Stimulated activated CD4-positive, alpha-beta T cell treated with anti-CD3 and anti-CD28 coated beads, TNF-alpha, amount 100 ng/mL, for 48 hours (primary cell): ENCODE results near the gene SLFN5.
"Not testable (repeated sequence)": the region's sequence is repeated elsewhere in the genome, so short reads cannot be mapped to it uniquely, and the experiment has no call there.

Experiments
- DNase-seq, 3 donors: peaks; one replicate each; pipeline ENCODE4 v3.0.0-alpha.2; 2020; ENCODE audit warnings: low read depth in 3 of 3

Gene SLFN5

GRCh38 chr17:35242158-35242804, 591 bp upstream of the SLFN5 start:
- peak; percentile 72 to 86 (median 72) for DNase-seq

DNA sequence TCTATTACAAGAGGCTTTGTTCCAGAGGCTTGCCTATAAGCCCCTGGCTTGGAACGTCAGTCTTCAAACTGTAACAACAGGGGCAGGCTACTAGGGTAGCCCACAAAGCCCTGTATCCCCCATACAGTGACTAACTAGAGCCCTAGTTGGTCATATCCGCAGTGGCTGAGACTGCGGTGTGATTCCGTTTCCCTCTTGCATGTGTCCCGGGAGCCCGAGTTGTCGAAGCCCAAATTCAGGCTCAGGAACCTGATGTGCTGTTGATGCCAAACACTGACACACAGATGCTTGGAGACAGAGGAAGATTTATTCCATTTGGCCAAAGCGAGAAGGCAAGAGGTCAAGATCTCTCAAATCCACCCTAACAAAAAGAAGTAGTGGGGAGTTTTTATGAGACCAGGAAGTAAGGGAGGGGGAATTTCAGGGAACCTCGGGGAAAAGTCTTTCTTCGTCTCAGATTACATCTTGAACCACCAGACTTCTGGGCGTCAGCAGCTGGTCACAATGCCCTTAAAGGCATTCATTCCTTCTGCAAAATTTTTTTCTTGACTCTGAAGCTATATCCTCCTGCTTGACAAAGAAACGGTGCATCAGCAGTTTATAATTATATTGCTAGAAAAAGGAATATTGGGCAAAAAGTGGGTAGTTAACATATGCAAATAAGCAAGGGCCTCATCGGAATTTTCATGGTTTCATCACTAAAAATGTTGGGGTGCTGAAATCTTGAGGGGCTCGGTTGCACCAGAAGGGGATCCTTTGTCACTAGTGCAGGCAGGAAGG, 879 bp downstream of the SLFN5 start:
- peak in 2 of 3 donors; percentile 39 to 44 for DNase-seq

DNA sequence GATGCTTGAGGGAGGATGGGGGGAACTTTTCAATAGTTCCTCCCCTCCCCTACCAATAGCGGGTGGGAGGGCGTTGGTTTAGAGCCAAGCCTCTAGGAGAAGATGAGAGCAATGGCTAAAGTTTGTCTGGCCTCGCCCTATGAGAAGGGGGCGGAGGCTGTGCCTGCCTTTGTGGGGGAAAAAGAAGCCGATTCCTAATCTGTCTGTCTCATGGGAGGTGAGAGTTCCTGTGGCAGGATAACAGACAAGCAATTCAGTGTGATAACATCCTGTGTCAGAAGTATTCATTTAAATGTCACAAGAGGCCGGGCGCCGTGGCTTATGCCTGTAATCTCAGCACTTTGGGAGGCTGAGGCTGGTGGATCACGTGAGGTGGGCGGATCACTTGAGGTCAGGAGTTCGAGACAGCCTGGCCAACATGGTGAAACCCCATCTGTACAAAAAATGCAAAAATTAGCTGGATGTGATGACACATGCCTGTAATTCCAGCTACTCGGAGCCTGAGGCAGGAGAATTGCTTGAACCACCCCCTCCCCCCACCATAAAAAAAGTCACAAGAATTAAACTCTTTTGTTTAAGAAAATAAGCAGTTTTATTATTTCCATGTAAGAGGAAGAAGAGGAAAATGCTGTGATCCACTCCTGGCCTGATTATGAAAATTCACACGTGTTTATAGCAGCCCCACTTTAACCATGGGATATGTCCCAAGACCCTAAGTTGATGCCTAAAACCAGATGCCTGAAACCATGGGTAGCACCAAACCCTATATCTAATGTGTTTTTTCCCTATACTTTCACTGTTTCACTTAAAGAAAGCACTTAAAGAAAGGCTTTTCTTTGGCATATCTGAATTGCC, 1.7 kb downstream of the SLFN5 start:
- peak; percentile 80 to 89 (median 82) for DNase-seq

GRCh38 chr17:35245196-35245486, 2.3 kb downstream of the SLFN5 start:
- no peak for DNase-seq

DNA sequence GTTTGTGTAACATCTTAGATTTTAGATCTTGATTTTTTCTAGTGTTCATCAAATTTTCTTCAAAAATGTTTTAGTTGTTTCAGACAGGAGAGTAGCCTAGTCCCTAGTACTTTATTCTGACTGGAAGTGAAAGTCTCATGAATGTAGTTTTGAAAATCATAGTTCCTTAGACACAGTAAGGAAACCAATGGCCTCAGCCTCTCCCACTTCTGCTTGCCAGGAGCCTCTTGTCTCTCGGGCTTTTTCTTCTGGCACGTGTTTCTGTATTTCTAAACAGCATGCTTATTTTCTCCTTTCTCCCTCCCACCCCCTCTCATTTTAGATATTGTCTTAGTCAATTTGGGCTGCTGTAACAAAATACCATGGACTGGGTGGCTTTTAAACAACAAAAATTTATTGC, 9.8 kb downstream of the SLFN5 start:
- no peak for DNase-seq

DNA sequence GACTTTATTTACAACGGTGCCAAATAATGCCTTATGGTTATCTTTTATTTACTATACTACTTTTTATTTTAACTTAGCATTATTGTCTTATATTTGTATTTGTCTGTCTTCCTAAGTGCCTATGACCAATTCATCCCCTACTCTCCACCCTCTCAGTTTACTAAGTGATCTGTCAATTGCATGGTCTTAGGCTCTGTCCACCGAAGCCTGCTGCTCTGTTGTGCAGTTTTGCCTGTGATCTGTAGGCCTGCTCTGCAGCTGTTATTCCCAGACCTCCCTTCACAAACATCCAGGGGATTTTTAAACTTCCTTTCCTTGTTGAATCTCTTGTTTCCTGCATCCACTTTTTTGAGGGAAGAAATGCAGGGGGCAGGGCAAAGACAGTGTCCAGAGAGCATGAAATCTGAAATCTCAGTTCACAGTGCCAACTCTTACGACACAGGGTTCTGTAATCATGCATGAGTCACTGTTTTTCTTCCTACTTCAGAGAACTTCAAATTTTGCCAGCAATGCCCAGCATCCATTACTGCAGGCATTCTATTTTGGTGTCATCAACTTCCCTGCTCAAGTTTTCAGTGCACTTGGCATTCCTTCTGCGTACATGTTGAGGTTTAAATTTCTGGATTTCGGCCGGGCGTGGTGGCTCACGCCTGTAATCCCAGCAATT, 11.4 kb downstream of the SLFN5 start:
- no peak for DNase-seq

DNA sequence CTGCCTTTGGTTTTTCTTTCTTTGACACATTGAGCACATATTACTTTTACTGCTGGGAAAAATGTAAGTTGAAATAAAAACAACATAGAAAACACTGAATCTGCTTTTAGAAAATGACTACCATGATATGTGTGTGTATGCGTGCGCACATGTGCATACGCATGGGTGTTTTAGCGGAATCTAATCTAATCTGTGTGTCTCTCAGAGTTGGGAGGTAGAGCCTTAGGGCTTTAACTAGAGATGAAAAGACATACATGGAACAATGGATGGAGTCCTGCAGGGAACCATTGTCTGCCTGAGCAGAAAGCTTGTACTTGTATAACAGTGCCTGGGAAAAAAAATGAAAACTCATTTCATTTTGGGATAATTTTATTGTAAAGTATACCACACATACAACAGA, 12.4 kb downstream of the SLFN5 start:
- no peak for DNase-seq

- DNase-seq, result no peak
These were observed 13.8 kb downstream of the SLFN5 start for GRCh38 chr17:35256629-35257028.

GRCh38 chr17:35257208-35257659, 14.4 kb downstream of the SLFN5 start:
- no peak for DNase-seq

GRCh38 chr17:35259001-35259400, 16.1 kb downstream of the SLFN5 start:
- no peak for DNase-seq

DNA sequence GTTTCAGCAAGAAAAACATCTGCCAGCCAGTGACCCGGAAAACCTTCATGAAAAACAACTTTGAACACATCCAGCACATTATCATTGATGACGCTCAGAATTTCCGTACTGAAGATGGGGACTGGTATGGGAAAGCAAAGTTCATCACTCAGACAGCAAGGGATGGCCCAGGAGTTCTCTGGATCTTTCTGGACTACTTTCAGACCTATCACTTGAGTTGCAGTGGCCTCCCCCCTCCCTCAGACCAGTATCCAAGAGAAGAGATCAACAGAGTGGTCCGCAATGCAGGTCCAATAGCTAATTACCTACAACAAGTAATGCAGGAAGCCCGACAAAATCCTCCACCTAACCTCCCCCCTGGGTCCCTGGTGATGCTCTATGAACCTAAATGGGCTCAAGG, 22.2 kb downstream of the SLFN5 start:
- no peak for DNase-seq

- no peak for DNase-seq
These were observed 22.8 kb downstream of the SLFN5 start for GRCh38 chr17:35265566-35266141.

DNA sequence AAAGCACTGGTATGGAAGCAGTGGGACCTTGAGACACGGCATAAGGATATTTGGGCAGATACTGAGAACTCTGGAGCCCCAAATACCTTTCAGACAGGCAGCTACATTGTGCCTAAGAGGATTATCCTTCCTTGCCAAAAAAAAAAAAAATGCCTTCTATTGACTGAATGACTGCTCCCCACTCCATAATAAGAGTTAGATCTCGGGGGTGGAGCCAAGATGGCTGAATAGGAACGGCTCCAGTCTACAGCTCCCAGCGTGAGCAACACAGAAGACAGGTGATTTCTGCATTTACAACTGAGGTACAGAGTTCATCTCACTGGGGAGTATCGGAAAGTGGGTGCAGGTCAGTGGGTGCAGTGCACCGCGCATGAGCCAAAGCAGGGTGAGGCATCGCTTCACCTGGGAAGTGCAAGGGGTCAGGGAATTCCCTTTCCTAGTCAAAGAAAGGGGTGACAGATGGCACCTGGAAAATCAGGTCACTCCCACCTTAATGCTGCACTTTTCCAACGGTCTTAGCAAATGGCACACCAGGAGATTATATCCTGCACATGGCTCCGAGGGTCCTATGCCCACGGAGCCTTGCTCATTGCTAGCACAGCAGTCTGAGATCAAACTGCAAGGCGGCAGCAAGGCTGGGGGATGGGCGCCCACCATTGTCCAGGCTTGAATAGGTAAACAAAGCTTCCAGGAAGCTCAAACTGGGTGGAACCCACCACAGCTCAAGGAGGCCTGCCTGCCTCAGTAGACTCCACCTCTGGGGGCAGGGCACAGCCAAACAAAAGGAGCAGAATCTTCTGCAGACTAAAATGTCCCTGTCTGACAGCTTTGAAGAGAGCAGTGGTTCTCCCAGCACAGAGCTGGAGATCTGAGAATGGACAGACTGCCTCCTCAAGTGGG, 31.5 kb downstream of the SLFN5 start:
- DNase-seq, result not testable (repeated sequence)

GRCh38 chr17:35278454-35278853, 35.6 kb downstream of the SLFN5 start:
- not testable (repeated sequence) for DNase-seq

DNA sequence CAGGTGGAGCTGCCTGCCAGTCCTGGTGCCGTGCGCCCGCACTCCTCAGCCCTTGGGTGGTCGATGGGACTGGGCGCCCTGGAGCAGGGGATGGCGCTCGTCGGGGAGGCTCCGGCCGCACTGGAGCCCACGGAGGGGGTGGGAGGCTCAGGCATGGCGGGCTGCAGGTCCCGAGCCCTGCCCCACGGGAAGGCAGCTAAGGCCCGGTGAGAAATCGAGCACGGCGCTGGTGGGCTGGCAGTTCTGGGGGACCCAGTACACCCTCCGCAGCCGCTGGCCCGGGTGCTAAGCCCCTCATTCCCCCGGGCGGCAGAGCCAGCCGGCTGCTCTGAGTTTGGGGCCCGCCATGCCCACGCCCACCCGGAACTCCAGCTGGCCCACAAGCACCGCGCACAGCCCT, 36.0 kb downstream of the SLFN5 start:
- not testable (repeated sequence) for DNase-seq

- DNase-seq, result no peak
These were observed 40.9 kb downstream of the SLFN5 start for GRCh38 chr17:35283767-35284166.

DNA sequence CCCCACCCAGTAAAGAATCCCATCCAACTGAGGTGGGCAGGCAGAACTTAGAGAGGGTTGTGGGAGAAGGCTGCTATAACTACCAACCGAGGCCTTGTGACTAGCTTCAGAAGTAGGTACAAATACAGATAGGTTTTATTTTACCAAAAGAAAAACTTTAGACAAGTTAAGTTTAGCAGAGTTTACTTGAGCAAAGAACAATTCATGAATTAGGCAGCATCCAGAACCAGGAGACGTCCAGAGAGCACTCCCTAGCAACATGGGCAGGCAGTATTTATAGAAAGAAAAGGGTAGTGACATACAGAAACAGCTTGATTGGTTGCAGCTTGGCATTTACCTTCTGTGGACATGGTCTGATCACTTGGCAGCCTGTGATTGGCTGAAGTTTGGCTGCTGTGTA, 42.1 kb downstream of the SLFN5 start:
- DNase-seq, result no peak

- no peak for DNase-seq
These were observed 43.4 kb downstream of the SLFN5 start for GRCh38 chr17:35286120-35286781.

- DNase-seq, result no peak
These were observed 44.5 kb downstream of the SLFN5 start for GRCh38 chr17:35287286-35287811.

GRCh38 chr17:35289222-35289621, 46.4 kb downstream of the SLFN5 start:
- DNase-seq, result no peak
